SW480 (cell line): ENCODE measurements around the gene ST7.
A peak's percentile ranks its signal among the peaks of the same experiment; 100 is the strongest.

Experiments
- DNase-seq: peaks from one replicate; pipeline ENCODE4 v3.0.0-alpha.2; 2016; ENCODE audit warnings: low spot score

Gene ST7

GRCh38 chr7:117157241-117158209 is 204.2 kb downstream of the ST7 start:
- DNase-seq, result peak; percentile 7

GRCh38 chr7:117158941-117159697 is 205.8 kb downstream of the ST7 start:
- no peak for DNase-seq

- no peak for DNase-seq
These were observed 209.8 kb downstream of the ST7 start for GRCh38 chr7:117163101-117163500.

GRCh38 chr7:117164620-117165019 is 211.3 kb downstream of the ST7 start:
- no peak for DNase-seq

GRCh38 chr7:117165656-117166055 is 212.4 kb downstream of the ST7 start:
- no peak for DNase-seq

GRCh38 chr7:117169907-117170306 is 216.6 kb downstream of the ST7 start:
- no peak for DNase-seq

GRCh38 chr7:117171106-117171505 is 217.8 kb downstream of the ST7 start:
- DNase-seq, result no peak

- no peak for DNase-seq
These were observed 219.0 kb downstream of the ST7 start for GRCh38 chr7:117172283-117172682.

GRCh38 chr7:117173035-117173770 is 219.9 kb downstream of the ST7 start:
- DNase-seq, result no peak

- DNase-seq, result no peak
These were observed 222.9 kb downstream of the ST7 start for GRCh38 chr7:117176206-117176605.

- no peak for DNase-seq
These were observed 225.3 kb downstream of the ST7 start for GRCh38 chr7:117178600-117178999.

- DNase-seq, result no peak
These were observed 226.4 kb downstream of the ST7 start for GRCh38 chr7:117179701-117180100.

GRCh38 chr7:117183729-117184128 is 230.4 kb downstream of the ST7 start:
- DNase-seq, result no peak

GRCh38 chr7:117184367-117184766 is 231.1 kb downstream of the ST7 start:
- no peak for DNase-seq

- no peak for DNase-seq
These were observed 231.8 kb downstream of the ST7 start for GRCh38 chr7:117185124-117185523.

- DNase-seq, result no peak
These were observed 233.1 kb downstream of the ST7 start for GRCh38 chr7:117186218-117187010.

- DNase-seq, result no peak
These were observed 235.1 kb downstream of the ST7 start for GRCh38 chr7:117188376-117188775.

- no peak for DNase-seq
These were observed 235.8 kb downstream of the ST7 start for GRCh38 chr7:117188949-117189592.

GRCh38 chr7:117190104-117190503 is 236.8 kb downstream of the ST7 start:
- DNase-seq, result no peak

GRCh38 chr7:117190746-117191435 is 237.6 kb downstream of the ST7 start:
- DNase-seq, result no peak
